ENCODE data around the gene HOXB2. TPM values are rescaled to one million over a fixed set of nuclear protein-coding genes. Genes with fewer than 3 reads are reported as not detected.

The HOXB2 gene
- polyA plus RNA-seq, 3 donors = 1.6 to 3.8 (median 3.3) TPM

DNA sequence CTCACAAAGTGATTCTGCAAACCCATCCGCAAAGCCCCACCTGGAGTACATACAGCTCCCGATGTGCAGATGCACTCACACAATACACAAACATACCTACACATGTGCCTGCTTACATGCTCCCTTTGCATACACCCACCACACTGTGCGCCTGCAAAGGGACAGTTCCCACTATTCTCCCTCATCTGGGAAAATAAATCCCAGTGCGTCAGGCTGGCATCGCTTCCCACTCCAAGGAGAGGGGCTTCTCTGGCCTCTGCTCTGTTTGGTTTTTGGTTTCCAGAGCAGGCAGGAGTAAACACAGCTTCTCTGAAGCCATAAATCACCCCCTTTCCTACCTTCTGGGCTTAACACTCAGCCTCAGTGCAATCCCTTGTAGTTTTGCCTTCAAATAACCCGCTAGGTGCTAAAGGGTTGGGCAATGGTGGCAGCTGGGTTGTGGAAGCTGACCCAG lies 18.5 kb upstream of the HOXB2 start:
- no peaks in the 10 kb centered on the region for H3K9me3 ChIP-seq (replicated peaks in 1 of 2; ENCODE audit: control insufficient read depth in 1 of 2, insufficient read depth in 1 of 2, low read length in 2 of 2)
- H3K9me3 Mint-ChIP-seq = peaks cover 0 to 4% (median under 1%) of the 10 kb centered on the region in 7 donors
- no peaks in the 10 kb centered on the region for H3K36me3 ChIP-seq (replicated peaks in 1 of 2; ENCODE audit: control insufficient read depth in 1 of 2, insufficient read depth in 2 of 2, low read length in 2 of 2)
- H3K27me3 ChIP-seq (ENCODE audit: control insufficient read depth in 2 of 2, insufficient read depth in 2 of 2, low read length in 2 of 2) = peaks cover 31 to 60% of the 10 kb centered on the region in 2 donors
- H4K20me1 ChIP-seq (ENCODE audit: insufficient read depth, low read length) = no peaks in the 10 kb centered on the region
- H3K4me2 ChIP-seq (replicated peaks; ENCODE audit: extremely low read depth, low read length, poor library complexity, severe bottlenecking) = no peak overlapping the region
- H3K4me3 ChIP-seq (replicated peaks in 1 of 3; ENCODE audit: low read depth in 2 of 3, low read length in 3 of 3) = no peak overlapping the region
- H3K36me3 Mint-ChIP-seq = peaks cover 1 to 7% of the 10 kb centered on the region in 2 donors
- WGBS (ENCODE audit: insufficient coverage) = 96% methylated on average over 4 of the region's 6 CpGs
- H3K79me2 ChIP-seq (ENCODE audit: insufficient read depth, low read length) = no peaks in the 10 kb centered on the region
- peaks cover 0 to 1% of the 10 kb centered on the region in 2 donors for H3K4me1 ChIP-seq (ENCODE audit: control insufficient read depth in 1 of 2, insufficient read depth in 2 of 2, low read length in 2 of 2)
- no peak overlapping the region for H3K27ac Mint-ChIP-seq
- no peak overlapping the region for H2AFZ ChIP-seq (ENCODE audit: insufficient read depth, low read depth, low read length, poor library complexity, severe bottlenecking)
- H3K9ac ChIP-seq (ENCODE audit: insufficient read depth, low read length, poor library complexity, severe bottlenecking) = no peak overlapping the region
- H3K27ac ChIP-seq (ENCODE audit: low read depth in 1 of 2, low read length in 2 of 2) = no peak overlapping the region
- TF ChIP-seq, protein P1, sequence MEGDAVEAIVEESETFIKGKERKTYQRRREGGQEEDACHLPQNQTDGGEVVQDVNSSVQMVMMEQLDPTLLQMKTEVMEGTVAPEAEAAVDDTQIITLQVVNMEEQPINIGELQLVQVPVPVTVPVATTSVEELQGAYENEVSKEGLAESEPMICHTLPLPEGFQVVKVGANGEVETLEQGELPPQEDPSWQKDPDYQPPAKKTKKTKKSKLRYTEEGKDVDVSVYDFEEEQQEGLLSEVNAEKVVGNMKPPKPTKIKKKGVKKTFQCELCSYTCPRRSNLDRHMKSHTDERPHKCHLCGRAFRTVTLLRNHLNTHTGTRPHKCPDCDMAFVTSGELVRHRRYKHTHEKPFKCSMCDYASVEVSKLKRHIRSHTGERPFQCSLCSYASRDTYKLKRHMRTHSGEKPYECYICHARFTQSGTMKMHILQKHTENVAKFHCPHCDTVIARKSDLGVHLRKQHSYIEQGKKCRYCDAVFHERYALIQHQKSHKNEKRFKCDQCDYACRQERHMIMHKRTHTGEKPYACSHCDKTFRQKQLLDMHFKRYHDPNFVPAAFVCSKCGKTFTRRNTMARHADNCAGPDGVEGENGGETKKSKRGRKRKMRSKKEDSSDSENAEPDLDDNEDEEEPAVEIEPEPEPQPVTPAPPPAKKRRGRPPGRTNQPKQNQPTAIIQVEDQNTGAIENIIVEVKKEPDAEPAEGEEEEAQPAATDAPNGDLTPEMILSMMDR (IDR thresholded peaks at IDR 0.05) = no peak
- intact Hi-C loops (cut with micrococcal nuclease) = no loop called here
- H3K4me1 Mint-ChIP-seq = peaks cover 4% of the 10 kb centered on the region
- peak overlapping the region in 1 of 2 donors; percentile 56 for H3K4me3 Mint-ChIP-seq
- peaks cover 33 to 35% (median 35%) of the 10 kb centered on the region in 3 donors for H3K27me3 Mint-ChIP-seq (ENCODE audit: low read depth in 3 of 3)
- no peak for DNase-seq

DNA sequence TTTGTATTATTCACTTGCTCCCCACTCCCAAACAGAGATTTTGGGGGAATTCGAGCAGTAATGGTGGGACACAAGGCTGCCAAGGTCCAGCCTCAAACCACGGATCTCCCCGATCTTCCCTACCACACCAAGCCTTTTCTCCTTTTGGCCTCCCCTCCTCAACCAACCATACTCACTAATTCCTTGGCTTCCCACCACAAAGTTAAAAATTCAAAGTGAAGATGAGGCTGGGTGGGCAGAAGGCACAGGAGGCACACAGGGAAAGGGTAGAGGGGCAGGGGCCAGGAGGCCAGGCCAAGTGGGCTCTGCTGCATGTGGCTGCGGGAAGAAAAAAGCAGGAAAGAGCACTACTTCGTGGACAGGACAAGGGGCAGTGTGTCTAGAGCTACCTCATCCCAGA lies 18.0 kb upstream of the HOXB2 start:
- no peaks in the 10 kb centered on the region for H3K4me1 ChIP-seq (ENCODE audit: control insufficient read depth in 1 of 2, insufficient read depth in 2 of 2, low read length in 2 of 2)
- H3K9ac ChIP-seq (ENCODE audit: insufficient read depth, low read length, poor library complexity, severe bottlenecking) = no peak overlapping the region
- H3K79me2 ChIP-seq (ENCODE audit: insufficient read depth, low read length) = no peaks in the 10 kb centered on the region
- intact Hi-C loops (cut with micrococcal nuclease) = no loop called here
- peaks cover 0 to 5% of the 10 kb centered on the region in 2 donors for H3K36me3 Mint-ChIP-seq
- no peak for DNase-seq
- H3K27me3 ChIP-seq (ENCODE audit: control insufficient read depth in 2 of 2, insufficient read depth in 2 of 2, low read length in 2 of 2) = peaks cover 26 to 58% of the 10 kb centered on the region in 2 donors
- peaks cover 33 to 39% (median 35%) of the 10 kb centered on the region in 3 donors for H3K27me3 Mint-ChIP-seq (ENCODE audit: low read depth in 3 of 3)
- H3K27ac Mint-ChIP-seq = no peak overlapping the region
- H3K4me3 Mint-ChIP-seq = peak overlapping the region in 1 of 2 donors; percentile 52
- TF ChIP-seq, protein P1 (IDR thresholded peaks at IDR 0.05) = no peak
- H3K9me3 Mint-ChIP-seq = peaks cover 0 to 4% (median 0%) of the 10 kb centered on the region in 7 donors
- peaks cover 2% of the 10 kb centered on the region for H3K4me1 Mint-ChIP-seq
- H3K4me3 ChIP-seq (replicated peaks in 1 of 3; ENCODE audit: low read depth in 2 of 3, low read length in 3 of 3) = no peak overlapping the region
- no peak overlapping the region for H3K4me2 ChIP-seq (replicated peaks; ENCODE audit: extremely low read depth, low read length, poor library complexity, severe bottlenecking)
- no peaks in the 10 kb centered on the region for H4K20me1 ChIP-seq (ENCODE audit: insufficient read depth, low read length)
- H2AFZ ChIP-seq (ENCODE audit: insufficient read depth, low read depth, low read length, poor library complexity, severe bottlenecking) = no peak overlapping the region
- no peaks in the 10 kb centered on the region for H3K36me3 ChIP-seq (replicated peaks in 1 of 2; ENCODE audit: control insufficient read depth in 1 of 2, insufficient read depth in 2 of 2, low read length in 2 of 2)
- no peaks in the 10 kb centered on the region for H3K9me3 ChIP-seq (replicated peaks in 1 of 2; ENCODE audit: control insufficient read depth in 1 of 2, insufficient read depth in 1 of 2, low read length in 2 of 2)
- no peak overlapping the region for H3K27ac ChIP-seq (ENCODE audit: low read depth in 1 of 2, low read length in 2 of 2)
- WGBS (ENCODE audit: insufficient coverage) = 90% methylated on average over 2 of the region's 5 CpGs

All from CD14-positive monocyte (primary cell).